Ammon's horn (tissue), 1 donor: ENCODE results near the gene LRRIQ3.

Experiments
- DNase-seq: peaks from one replicate; pipeline ENCODE4 v3.0.0-alpha.2; 2016; ENCODE audit warnings: low spot score

Gene LRRIQ3

GRCh38 chr1:74113333-74113732, 84.6 kb downstream of the LRRIQ3 start:
- DNase-seq, result no peak

GRCh38 chr1:74107394-74107793, 90.6 kb downstream of the LRRIQ3 start:
- DNase-seq, result no peak

- no peak for DNase-seq
These were observed 106.6 kb downstream of the LRRIQ3 start for GRCh38 chr1:74091371-74091770.

- DNase-seq, result no peak
These were observed 114.8 kb downstream of the LRRIQ3 start for GRCh38 chr1:74083128-74083527.

GRCh38 chr1:74065081-74065480, 132.9 kb downstream of the LRRIQ3 start:
- DNase-seq, result no peak

- DNase-seq, result no peak
These were observed 140.3 kb downstream of the LRRIQ3 start for GRCh38 chr1:74057719-74058118.

- DNase-seq, result no peak
These were observed 144.6 kb downstream of the LRRIQ3 start for GRCh38 chr1:74053407-74053806.

GRCh38 chr1:74050386-74050785, 147.6 kb downstream of the LRRIQ3 start:
- no peak for DNase-seq

- DNase-seq, result no peak
These were observed 159.9 kb downstream of the LRRIQ3 start for GRCh38 chr1:74038042-74038441.

- DNase-seq, result no peak
These were observed 185.4 kb downstream of the LRRIQ3 start for GRCh38 chr1:74012583-74012982.

- no peak for DNase-seq
These were observed 186.2 kb downstream of the LRRIQ3 start for GRCh38 chr1:74011736-74012135.

GRCh38 chr1:74010206-74010605, 187.8 kb downstream of the LRRIQ3 start:
- DNase-seq, result no peak

- no peak for DNase-seq
These were observed 192.4 kb downstream of the LRRIQ3 start for GRCh38 chr1:74005533-74005932.

GRCh38 chr1:74003806-74004205, 194.2 kb downstream of the LRRIQ3 start:
- no peak for DNase-seq

GRCh38 chr1:73998348-73998959, 199.5 kb downstream of the LRRIQ3 start:
- peak; percentile 68 for DNase-seq

- peak; percentile 33 for DNase-seq
These were observed 217.5 kb downstream of the LRRIQ3 start for GRCh38 chr1:73980324-73981040.

- no peak for DNase-seq
These were observed 218.3 kb downstream of the LRRIQ3 start for GRCh38 chr1:73979684-73980083.

GRCh38 chr1:73978964-73979363, 219.0 kb downstream of the LRRIQ3 start:
- no peak for DNase-seq
